ENCODE measurements around the gene ZNF280D. TPM values are rescaled to one million over a fixed set of nuclear protein-coding genes. Genes with fewer than 3 reads are reported as not detected.
A peak's percentile ranks its signal among the peaks of the same experiment; 100 is the strongest.
"Not testable (repeated sequence)": the region's sequence is repeated elsewhere in the genome, so short reads cannot be mapped to it uniquely, and the experiment has no call there.

ZNF280D gene, protein sequence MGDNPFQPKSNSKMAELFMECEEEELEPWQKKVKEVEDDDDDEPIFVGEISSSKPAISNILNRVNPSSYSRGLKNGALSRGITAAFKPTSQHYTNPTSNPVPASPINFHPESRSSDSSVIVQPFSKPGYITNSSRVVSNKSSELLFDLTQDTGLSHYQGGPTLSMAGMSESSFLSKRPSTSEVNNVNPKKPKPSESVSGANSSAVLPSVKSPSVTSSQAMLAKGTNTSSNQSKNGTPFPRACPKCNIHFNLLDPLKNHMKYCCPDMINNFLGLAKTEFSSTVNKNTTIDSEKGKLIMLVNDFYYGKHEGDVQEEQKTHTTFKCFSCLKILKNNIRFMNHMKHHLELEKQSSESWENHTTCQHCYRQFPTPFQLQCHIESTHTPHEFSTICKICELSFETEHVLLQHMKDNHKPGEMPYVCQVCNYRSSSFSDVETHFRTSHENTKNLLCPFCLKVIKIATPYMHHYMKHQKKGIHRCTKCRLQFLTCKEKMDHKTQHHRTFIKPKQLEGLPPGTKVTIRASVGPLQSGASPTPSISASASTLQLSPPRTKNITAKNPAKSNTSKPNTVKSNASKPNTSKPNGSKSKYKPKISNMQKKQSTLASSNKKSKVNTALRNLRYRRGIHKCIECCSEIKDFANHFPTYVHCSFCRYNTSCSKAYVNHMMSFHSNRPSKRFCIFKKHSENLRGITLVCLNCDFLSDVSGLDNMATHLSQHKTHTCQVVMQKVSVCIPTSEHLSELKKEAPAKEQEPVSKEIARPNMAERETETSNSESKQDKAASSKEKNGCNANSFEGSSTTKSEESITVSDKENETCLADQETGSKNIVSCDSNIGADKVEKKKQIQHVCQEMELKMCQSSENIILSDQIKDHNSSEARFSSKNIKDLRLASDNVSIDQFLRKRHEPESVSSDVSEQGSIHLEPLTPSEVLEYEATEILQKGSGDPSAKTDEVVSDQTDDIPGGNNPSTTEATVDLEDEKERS
- 10 to 100 TPM; 30.7 to 34.4 TPM for total RNA-seq
- total RNA-seq: 23.1 to 26.7 reads per million in 2 donors

DNA sequence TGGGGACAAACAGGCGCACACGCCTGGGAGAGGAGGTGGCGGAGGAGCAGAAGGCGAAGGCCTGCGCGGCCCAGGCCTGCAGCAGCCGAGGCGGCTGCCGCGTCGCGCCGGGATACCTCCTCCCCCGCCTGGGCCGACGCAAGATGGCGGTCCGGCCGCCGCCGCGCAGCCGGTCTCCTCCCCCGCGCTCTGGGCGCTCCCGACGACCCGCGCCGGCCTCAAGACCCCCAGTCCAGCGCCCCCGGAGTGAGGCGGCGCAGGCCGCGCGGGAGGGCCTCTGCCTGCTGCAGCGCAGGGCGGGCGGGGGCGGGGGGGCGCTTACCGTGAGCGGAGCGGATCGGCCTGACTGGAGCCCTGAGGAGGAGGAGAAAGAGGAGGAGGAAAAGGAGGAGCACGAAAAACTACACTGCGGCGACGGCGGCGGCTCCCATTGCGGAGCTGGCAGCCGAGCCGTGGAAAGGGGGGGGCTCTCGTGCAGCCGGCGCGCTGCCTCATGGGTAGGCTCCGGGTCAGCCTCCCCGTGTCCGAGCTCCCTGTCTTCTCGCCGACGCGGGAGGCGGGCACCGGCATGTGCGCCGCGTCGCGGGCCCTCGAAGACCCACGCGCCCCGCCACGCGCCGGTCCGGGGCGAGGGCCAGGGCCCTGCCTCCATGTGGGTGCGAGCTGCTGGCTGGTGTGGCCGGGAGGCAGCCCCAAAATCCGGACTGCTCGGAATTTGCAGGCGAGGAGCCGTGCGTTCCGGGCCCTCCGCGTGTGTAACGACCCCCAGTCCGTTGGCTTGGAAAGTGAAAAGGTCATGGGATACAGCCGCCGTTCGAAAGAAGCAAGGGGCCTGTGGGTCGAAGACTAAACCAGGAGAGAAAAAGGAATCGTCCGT lies at the start of gene ZNF280D:
ZNF280D (minus strand) TSS at position 374 of the 877 bp plus-strand sequence. CDS start 26,400 bp downstream, outside the sequence.
- no peaks in the 10 kb centered on the region for H3K27me3 Mint-ChIP-seq

DNA sequence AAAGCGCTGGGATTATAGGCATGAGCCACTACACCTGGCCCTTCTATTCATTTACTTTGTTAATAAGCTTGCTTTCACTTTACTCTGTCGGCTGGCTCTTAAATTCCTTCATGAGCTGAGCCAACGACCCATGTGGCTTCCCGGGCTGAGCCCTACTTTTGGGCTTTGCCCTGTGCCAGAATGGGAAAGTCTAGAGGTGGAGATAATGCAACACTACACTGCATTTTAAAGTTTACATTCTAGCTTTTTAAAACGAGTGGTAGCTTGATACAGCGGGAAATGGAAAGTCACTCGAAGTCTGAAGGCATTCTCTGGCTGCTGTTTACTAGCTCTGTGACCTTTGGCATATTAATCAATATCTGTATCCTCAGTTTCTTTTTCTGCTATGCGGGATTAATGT lies 49.0 kb upstream of the ZNF280D start:
- no peak overlapping the region for H3K4me3 Mint-ChIP-seq
- no peaks in the 10 kb centered on the region for H3K9me3 ChIP-seq (ENCODE audit: control insufficient read depth, low read length, poor library complexity, severe bottlenecking)
- DNase-seq (no peak), ATAC-seq (no peak)
- H3K4me1 Mint-ChIP-seq: peaks cover 12% of the 10 kb centered on the region
- no peak overlapping the region for H3K27ac Mint-ChIP-seq
- peaks cover 6% of the 10 kb centered on the region for H3K27me3 Mint-ChIP-seq
- peaks cover 5% of the 10 kb centered on the region for H3K36me3 Mint-ChIP-seq (ENCODE audit: low read depth)

More for the DNA sequence above, at the start of gene ZNF280D:
- H3K27ac Mint-ChIP-seq: peak within 1 kb of the TSS; percentile 96
- peak within 1 kb of the TSS; percentile 95 for H3K4me3 Mint-ChIP-seq
- ATAC-seq: peak; percentile 90
- peak; percentile 57 to 68 (median 62) for DNase-seq
- peaks cover 25% of the 10 kb centered on the region for H3K4me1 Mint-ChIP-seq
- peaks cover 2% of the 10 kb centered on the region for H3K9me3 ChIP-seq (ENCODE audit: control insufficient read depth, low read length, poor library complexity, severe bottlenecking)
- H3K36me3 Mint-ChIP-seq (ENCODE audit: low read depth): no peaks in the 10 kb centered on the region

DNA sequence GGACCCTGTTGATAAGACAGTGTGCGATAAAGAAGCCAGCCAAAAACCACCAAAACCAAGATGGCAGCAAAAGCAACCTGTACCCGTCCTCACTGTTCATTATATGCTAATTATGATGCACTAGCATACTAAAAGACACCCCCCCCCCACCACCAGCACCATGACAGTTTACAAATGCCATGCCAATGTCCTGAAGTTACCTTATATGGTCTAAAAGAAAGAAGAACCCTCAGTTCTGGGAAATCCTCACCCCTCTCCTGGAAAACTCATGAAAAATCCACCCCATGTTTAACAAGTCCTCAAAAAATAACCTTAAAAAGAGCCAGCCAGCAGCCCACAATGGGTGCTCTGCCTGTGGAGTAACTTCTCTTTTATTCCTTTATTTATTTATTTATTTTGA lies 48.4 kb upstream of the ZNF280D start:
- H3K9me3 ChIP-seq (ENCODE audit: control insufficient read depth, low read length, poor library complexity, severe bottlenecking): no peaks in the 10 kb centered on the region
- peaks cover 6% of the 10 kb centered on the region for H3K27me3 Mint-ChIP-seq
- ATAC-seq: no peak
- peaks cover 6% of the 10 kb centered on the region for H3K4me1 Mint-ChIP-seq
- no peak overlapping the region for H3K4me3 Mint-ChIP-seq
- peaks cover 5% of the 10 kb centered on the region for H3K36me3 Mint-ChIP-seq (ENCODE audit: low read depth)
- H3K27ac Mint-ChIP-seq: no peak overlapping the region
- DNase-seq: no peak

DNA sequence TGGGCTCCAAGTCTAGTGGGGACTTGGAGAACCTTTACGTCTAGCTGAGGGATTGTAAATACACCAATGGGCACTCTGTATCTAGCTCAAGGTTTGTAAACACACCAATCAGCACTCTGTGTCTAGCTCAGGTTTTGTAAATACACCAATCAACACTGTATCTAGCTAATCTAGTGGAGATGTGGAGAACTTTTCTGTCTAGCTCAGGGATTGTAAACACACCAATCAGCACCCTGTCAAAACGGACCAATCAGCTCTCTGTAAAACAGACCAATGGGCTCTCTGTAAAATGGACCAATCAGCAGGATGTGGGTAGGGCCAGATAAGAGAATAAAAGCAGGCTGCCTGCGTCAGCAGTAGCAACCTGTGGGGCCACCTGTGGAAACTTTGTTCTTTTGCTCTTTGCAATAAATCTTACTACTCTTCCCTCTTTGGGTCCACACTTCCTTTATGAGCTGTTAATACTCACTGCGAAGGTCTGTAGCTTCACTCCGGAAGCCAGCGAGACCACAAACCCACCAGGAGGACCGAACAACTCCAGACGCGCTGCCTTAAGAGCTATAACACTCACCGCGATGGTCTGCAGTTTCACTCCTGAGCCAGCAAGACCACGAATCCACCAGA lies 46.9 kb upstream of the ZNF280D start:
- DNase-seq; H3K4me1 Mint-ChIP-seq; ATAC-seq; H3K27ac Mint-ChIP-seq; H3K9me3 ChIP-seq (ENCODE audit: control insufficient read depth, low read length, poor library complexity, severe bottlenecking); H3K27me3 Mint-ChIP-seq; H3K36me3 Mint-ChIP-seq (ENCODE audit: low read depth): not testable (repeated sequence)
- H3K4me3 Mint-ChIP-seq: peak overlapping the region; percentile 1

DNA sequence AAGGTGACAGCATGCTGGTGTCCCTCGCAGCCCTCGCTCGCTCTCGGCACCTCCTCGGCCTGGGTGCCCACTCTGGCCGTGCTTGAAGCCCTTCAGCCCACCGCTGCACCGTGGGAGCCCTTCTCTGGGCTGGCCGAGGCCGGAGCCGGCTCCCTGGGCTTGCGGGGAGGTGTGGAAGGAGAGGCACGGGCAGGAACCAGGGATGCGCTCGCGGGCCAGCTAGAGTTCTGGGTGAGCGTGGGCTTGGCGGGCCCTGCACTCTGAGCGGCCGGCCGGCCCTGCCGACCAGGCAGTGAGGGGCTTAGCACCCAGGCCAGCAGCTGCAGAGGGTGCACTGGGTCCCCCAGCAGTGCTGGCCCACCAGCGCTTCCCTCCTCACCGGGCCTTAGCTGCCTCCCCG lies 46.1 kb upstream of the ZNF280D start:
- H3K27me3 Mint-ChIP-seq: peaks cover 10% of the 10 kb centered on the region
- H3K27ac Mint-ChIP-seq; H3K9me3 ChIP-seq (ENCODE audit: control insufficient read depth, low read length, poor library complexity, severe bottlenecking); H3K36me3 Mint-ChIP-seq (ENCODE audit: low read depth); H3K4me3 Mint-ChIP-seq; H3K4me1 Mint-ChIP-seq; ATAC-seq; DNase-seq: not testable (repeated sequence)

DNA sequence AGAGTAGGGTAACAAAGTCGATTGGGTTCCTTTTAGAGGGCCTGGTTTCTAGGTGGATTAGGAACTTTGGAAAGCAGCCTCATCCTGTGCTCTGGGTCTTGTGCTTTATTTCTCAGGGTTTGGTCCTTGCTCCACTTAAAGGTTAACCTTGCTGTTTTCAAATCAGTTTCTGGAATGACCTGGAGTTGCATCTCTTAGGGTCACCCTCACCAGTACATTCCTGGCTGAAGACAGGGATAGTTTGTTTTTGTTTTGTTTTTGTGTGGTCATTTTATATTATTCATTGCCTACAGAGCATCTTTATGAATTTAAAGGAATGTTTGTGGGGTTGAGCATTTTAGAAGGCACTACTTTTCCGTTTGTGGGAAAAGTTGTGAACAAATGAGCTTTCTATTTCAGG lies 45.5 kb upstream of the ZNF280D start:
- no peaks in the 10 kb centered on the region for H3K9me3 ChIP-seq (ENCODE audit: control insufficient read depth, low read length, poor library complexity, severe bottlenecking)
- Mint-ChIP-seq H3K27ac (no peak overlapping the region), H3K4me3 (no peak overlapping the region), H3K27me3 (peaks cover 14% of the 10 kb centered on the region), H3K36me3 (ENCODE audit: low read depth) (peaks cover 5% of the 10 kb centered on the region), H3K4me1 (peaks cover 4% of the 10 kb centered on the region)
- no peak for DNase-seq
- ATAC-seq: no peak

DNA sequence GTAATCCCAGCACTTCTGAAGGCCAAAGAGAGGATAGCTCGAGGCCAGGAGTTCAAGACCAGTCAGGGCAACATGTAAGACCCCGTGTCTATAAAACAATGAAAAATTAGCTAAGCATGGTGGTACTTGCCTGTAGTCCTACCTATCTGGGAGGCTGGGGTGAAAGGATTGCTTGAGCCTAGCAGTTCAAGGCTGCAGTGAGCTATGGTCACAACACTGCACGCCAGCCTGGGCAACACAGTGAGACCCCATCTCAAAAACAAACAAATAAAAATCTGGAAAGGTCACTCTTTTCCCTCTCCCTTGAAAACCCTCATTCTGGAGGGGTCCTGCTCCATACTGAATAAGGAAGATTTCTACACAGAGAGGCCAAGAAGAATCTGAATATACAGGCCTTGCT lies 43.5 kb upstream of the ZNF280D start:
- ATAC-seq (no peak), DNase-seq (no peak)
- H3K27ac Mint-ChIP-seq: no peak overlapping the region
- peaks cover 4% of the 10 kb centered on the region for H3K4me1 Mint-ChIP-seq
- H3K4me3 Mint-ChIP-seq: no peak overlapping the region
- no peaks in the 10 kb centered on the region for H3K9me3 ChIP-seq (ENCODE audit: control insufficient read depth, low read length, poor library complexity, severe bottlenecking)
- H3K36me3 Mint-ChIP-seq (ENCODE audit: low read depth): peaks cover 5% of the 10 kb centered on the region
- H3K27me3 Mint-ChIP-seq: peaks cover 14% of the 10 kb centered on the region

DNA sequence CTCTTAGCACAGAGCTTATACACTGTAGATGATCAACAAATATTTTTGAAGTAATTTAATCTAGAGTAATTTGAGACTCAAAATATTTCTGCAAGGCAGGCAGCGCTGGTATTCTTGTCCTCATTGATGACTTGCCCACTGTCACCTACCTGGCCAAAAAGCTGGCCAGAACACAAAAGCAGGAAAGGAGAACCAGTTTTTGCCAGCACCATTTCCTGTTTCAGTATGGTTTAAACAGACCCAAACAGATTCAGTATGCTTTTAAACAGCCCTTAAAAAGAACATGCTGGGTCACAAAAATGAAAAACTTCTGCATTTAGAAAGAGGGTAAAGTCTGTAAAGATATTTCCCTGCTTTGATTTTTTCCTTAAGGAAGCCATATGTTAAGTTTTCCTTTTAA lies 42.3 kb upstream of the ZNF280D start:
- no peaks in the 10 kb centered on the region for H3K9me3 ChIP-seq (ENCODE audit: control insufficient read depth, low read length, poor library complexity, severe bottlenecking)
- Mint-ChIP-seq H3K36me3 (ENCODE audit: low read depth) (peaks cover 5% of the 10 kb centered on the region), H3K27me3 (peaks cover 14% of the 10 kb centered on the region), H3K4me1 (peaks cover 4% of the 10 kb centered on the region), H3K27ac (no peak overlapping the region), H3K4me3 (no peak overlapping the region)
- ATAC-seq: no peak
- DNase-seq: no peak

DNA sequence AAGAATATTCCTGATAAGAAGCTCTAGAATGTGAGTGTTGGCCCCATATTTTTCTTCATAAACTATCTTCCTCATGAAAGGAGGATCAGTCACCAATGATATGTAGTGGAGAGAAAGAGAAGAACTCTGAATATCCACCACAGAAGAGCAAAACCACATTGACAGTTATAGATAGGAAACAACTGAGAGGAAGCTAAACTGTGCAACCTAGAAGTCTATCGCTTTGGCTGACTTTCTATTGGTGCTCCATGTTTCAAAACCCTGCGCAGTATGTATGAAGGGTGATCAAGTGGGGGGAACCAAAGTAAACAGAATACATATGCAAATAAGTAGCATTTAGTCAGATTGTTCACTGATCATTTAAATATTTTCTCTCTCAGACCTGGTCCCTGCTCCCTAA lies 41.0 kb upstream of the ZNF280D start:
- H3K4me3 Mint-ChIP-seq: no peak overlapping the region
- no peaks in the 10 kb centered on the region for H3K9me3 ChIP-seq (ENCODE audit: control insufficient read depth, low read length, poor library complexity, severe bottlenecking)
- peaks cover 5% of the 10 kb centered on the region for H3K36me3 Mint-ChIP-seq (ENCODE audit: low read depth)
- no peak for ATAC-seq
- no peak for DNase-seq
- peaks cover 2% of the 10 kb centered on the region for H3K4me1 Mint-ChIP-seq
- peaks cover 14% of the 10 kb centered on the region for H3K27me3 Mint-ChIP-seq
- H3K27ac Mint-ChIP-seq: no peak overlapping the region

DNA sequence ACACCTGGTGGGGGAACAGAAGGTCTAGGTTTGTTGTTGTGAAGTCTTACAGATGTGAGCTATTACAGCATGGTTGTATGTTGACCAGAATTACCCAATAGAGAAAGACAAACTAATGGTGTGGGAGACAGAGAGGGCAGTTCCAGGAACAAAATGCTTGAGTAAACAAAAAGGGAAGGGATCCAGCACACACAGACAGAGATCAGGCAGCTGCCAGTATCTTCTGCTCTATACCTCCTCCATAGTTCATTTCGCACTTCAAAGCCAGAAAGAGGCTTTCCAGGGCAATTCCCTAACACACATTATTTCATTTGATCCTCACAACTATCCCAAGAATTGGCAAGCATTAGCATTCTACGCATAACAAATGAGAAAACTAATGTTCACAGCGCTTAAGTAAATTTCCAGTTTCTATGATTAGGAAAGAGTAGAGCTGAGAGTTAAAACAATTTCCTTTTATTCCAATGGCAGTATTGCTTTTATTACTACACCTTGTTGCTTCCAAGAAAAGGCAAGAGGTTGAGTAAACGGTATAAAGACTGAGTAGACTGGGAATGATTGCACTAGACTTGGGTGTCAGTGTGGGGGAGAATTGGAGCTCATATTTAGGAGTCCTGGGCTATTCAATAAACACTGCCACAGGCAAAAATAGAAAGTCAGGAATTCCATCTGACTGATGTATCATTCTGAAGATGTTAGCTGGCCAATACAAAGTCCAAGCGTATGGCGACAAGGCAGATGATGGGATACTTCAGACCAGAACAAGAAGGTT lies 39.7 kb upstream of the ZNF280D start:
- DNase-seq: no peak
- H3K9me3 ChIP-seq (ENCODE audit: control insufficient read depth, low read length, poor library complexity, severe bottlenecking): no peaks in the 10 kb centered on the region
- Mint-ChIP-seq H3K4me1 (no peaks in the 10 kb centered on the region), H3K4me3 (no peak overlapping the region), H3K27me3 (peaks cover 13% of the 10 kb centered on the region), H3K36me3 (ENCODE audit: low read depth) (peaks cover 5% of the 10 kb centered on the region), H3K27ac (no peak overlapping the region)
- ATAC-seq: no peak

DNA sequence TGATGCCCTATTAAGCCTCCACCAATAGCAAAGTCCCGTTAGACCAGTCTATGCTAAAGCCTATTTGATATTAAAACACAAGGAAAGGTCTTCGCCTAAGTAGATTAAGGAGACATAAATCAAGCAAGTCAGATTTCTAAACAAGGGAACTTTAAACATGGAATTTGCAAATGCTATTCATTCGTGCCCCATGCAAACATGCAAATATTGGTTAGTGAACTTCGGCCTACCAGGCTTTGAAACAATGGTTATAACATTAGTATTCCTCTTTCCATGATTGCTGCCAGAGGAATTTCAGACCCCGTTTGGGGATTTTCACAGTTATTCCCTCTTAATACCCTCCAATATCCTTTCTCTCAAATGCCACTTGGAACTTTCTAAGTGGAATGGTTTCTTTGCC lies 36.9 kb upstream of the ZNF280D start:
- H3K36me3 Mint-ChIP-seq (ENCODE audit: low read depth): no peaks in the 10 kb centered on the region
- H3K27me3 Mint-ChIP-seq: peaks cover 8% of the 10 kb centered on the region
- ATAC-seq: no peak
- no peak overlapping the region for H3K27ac Mint-ChIP-seq
- DNase-seq: no peak
- no peaks in the 10 kb centered on the region for H3K9me3 ChIP-seq (ENCODE audit: control insufficient read depth, low read length, poor library complexity, severe bottlenecking)
- no peak overlapping the region for H3K4me3 Mint-ChIP-seq
- peaks cover 6% of the 10 kb centered on the region for H3K4me1 Mint-ChIP-seq

DNA sequence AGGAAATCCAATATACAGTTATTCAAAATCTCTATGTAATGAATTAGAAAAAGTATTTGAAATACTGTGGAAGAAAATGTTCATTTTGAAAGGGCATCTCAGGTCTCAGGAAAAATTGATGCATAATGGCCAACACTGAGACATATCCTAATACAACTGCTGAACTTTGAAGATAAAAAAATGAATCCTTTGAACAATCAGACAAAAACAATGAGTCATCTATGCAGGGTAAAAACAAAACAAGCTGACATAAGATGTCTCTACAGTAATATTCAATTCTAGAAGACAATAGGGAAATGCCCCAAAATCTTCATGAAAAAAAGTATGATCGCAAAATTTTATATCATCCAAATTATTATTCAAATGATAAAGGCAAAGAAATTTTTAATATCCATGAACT lies 34.0 kb upstream of the ZNF280D start:
- no peak for DNase-seq
- H3K27ac Mint-ChIP-seq: no peak overlapping the region
- H3K4me1 Mint-ChIP-seq: peaks cover 7% of the 10 kb centered on the region
- peaks cover 2% of the 10 kb centered on the region for H3K36me3 Mint-ChIP-seq (ENCODE audit: low read depth)
- H3K9me3 ChIP-seq (ENCODE audit: control insufficient read depth, low read length, poor library complexity, severe bottlenecking): no peaks in the 10 kb centered on the region
- ATAC-seq: no peak
- H3K27me3 Mint-ChIP-seq: no peaks in the 10 kb centered on the region
- no peak overlapping the region for H3K4me3 Mint-ChIP-seq
